ENCODE data around the gene NOL3. TPM values are rescaled to one million over a fixed set of nuclear protein-coding genes. Genes with fewer than 3 reads are reported as not detected.

The NOL3 gene
- total RNA-seq, 1 experiment from 2014 or later, result 8.5 TPM

DNA sequence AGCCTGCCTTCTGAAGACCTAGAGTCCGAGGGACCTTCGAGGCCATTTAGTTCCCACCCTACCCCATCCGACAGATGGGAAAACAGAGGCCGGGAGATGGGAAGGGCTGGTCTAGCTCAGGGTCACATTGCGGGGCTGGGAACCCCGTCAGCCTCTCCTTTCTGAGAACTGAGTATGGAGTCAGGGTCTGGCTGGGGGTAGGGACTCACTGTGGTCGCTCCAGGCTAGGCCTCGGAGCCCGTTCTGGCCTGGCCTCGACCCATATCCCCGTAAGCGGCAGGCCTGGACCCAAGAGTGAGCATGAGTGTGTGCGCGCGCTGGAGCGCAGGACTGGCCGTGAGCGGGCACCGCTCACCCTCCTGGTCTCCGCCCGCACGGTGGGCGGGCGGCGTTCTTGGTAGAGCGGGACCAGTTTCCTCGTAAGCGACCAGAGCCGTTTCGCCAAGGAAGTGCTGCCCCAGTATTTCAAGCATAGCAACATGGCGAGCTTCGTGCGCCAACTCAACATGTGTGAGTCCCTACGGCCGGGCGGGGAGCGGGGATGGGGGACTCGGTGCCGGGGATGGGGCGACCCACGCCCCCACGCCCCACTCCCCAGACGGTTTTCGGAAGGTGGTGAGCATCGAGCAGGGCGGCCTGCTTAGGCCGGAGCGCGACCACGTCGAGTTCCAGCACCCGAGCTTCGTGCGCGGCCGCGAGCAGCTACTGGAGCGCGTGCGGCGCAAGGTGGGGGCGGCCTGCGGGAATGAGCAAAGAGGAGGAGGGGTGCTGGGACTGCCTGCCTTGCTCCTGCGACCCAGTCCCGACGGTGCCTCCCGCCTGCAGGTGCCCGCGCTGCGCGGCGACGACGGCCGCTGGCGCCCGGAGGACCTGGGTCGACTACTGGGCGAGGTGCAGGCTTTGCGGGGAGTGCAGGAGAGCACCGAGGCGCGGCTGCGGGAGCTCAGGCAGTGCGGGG is 4.9 kb upstream of the NOL3 start:
- H3K9me3 Mint-ChIP-seq, result no peaks in the 10 kb centered on the region
- H3K4me3 Mint-ChIP-seq, result peak overlapping the region; percentile 65
- peak; percentile 1; the same call in 1 of the 2 replicates for ATAC-seq
- H3K4me1 Mint-ChIP-seq, result peaks cover 38% of the 10 kb centered on the region
- TF ChIP-seq, protein P1, sequence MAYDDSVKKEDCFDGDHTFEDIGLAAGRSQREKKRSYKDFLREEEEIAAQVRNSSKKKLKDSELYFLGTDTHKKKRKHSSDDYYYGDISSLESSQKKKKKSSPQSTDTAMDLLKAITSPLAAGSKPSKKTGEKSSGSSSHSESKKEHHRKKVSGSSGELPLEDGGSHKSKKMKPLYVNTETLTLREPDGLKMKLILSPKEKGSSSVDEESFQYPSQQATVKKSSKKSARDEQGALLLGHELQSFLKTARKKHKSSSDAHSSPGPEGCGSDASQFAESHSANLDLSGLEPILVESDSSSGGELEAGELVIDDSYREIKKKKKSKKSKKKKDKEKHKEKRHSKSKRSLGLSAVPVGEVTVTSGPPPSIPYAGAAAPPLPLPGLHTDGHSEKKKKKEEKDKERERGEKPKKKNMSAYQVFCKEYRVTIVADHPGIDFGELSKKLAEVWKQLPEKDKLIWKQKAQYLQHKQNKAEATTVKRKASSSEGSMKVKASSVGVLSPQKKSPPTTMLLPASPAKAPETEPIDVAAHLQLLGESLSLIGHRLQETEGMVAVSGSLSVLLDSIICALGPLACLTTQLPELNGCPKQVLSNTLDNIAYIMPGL (CRISPR knock-in tag; IDR thresholded peaks at IDR 0.05), result peak; percentile 43; the same call in 1 of the 2 replicates
- no peak for TF ChIP-seq TP53 (CRISPR knock-in tag; IDR thresholded peaks at IDR 0.05)
- no peak for TF ChIP-seq KAT7 (CRISPR knock-in tag; IDR thresholded peaks at IDR 0.05; ENCODE audit: borderline replicate concordance)
- TF ChIP-seq, protein P2, sequence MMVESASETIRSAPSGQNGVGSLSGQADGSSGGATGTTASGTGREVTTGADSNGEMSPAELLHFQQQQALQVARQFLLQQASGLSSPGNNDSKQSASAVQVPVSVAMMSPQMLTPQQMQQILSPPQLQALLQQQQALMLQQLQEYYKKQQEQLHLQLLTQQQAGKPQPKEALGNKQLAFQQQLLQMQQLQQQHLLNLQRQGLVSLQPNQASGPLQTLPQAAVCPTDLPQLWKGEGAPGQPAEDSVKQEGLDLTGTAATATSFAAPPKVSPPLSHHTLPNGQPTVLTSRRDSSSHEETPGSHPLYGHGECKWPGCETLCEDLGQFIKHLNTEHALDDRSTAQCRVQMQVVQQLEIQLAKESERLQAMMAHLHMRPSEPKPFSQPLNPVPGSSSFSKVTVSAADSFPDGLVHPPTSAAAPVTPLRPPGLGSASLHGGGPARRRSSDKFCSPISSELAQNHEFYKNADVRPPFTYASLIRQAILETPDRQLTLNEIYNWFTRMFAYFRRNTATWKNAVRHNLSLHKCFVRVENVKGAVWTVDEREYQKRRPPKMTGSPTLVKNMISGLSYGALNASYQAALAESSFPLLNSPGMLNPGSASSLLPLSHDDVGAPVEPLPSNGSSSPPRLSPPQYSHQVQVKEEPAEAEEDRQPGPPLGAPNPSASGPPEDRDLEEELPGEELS (CRISPR knock-in tag; IDR thresholded peaks at IDR 0.05), result peak; percentile 74; the same call in 1 of the 2 replicates
- TF ChIP-seq GTF2I (CRISPR knock-in tag; conservative IDR thresholded peaks at IDR 0.05), result peak; percentile 88
- TF ChIP-seq, protein P3, sequence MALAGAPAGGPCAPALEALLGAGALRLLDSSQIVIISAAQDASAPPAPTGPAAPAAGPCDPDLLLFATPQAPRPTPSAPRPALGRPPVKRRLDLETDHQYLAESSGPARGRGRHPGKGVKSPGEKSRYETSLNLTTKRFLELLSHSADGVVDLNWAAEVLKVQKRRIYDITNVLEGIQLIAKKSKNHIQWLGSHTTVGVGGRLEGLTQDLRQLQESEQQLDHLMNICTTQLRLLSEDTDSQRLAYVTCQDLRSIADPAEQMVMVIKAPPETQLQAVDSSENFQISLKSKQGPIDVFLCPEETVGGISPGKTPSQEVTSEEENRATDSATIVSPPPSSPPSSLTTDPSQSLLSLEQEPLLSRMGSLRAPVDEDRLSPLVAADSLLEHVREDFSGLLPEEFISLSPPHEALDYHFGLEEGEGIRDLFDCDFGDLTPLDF (CRISPR knock-in tag; IDR thresholded peaks at IDR 0.05), result no peak
- TF ChIP-seq, protein P4, sequence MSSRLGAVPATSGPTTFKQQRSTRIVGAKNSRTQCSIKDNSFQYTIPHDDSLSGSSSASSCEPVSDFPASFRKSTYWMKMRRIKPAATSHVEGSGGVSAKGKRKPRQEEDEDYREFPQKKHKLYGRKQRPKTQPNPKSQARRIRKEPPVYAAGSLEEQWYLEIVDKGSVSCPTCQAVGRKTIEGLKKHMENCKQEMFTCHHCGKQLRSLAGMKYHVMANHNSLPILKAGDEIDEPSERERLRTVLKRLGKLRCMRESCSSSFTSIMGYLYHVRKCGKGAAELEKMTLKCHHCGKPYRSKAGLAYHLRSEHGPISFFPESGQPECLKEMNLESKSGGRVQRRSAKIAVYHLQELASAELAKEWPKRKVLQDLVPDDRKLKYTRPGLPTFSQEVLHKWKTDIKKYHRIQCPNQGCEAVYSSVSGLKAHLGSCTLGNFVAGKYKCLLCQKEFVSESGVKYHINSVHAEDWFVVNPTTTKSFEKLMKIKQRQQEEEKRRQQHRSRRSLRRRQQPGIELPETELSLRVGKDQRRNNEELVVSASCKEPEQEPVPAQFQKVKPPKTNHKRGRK (CRISPR knock-in tag; IDR thresholded peaks at IDR 0.05; ENCODE audit: borderline replicate concordance), result no peak
- TF ChIP-seq, protein P5, sequence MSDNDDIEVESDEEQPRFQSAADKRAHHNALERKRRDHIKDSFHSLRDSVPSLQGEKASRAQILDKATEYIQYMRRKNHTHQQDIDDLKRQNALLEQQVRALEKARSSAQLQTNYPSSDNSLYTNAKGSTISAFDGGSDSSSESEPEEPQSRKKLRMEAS (CRISPR knock-in tag; IDR thresholded peaks at IDR 0.05), result peak; percentile 78; the same call in 1 of the 2 replicates
- TF ChIP-seq, protein P6, sequence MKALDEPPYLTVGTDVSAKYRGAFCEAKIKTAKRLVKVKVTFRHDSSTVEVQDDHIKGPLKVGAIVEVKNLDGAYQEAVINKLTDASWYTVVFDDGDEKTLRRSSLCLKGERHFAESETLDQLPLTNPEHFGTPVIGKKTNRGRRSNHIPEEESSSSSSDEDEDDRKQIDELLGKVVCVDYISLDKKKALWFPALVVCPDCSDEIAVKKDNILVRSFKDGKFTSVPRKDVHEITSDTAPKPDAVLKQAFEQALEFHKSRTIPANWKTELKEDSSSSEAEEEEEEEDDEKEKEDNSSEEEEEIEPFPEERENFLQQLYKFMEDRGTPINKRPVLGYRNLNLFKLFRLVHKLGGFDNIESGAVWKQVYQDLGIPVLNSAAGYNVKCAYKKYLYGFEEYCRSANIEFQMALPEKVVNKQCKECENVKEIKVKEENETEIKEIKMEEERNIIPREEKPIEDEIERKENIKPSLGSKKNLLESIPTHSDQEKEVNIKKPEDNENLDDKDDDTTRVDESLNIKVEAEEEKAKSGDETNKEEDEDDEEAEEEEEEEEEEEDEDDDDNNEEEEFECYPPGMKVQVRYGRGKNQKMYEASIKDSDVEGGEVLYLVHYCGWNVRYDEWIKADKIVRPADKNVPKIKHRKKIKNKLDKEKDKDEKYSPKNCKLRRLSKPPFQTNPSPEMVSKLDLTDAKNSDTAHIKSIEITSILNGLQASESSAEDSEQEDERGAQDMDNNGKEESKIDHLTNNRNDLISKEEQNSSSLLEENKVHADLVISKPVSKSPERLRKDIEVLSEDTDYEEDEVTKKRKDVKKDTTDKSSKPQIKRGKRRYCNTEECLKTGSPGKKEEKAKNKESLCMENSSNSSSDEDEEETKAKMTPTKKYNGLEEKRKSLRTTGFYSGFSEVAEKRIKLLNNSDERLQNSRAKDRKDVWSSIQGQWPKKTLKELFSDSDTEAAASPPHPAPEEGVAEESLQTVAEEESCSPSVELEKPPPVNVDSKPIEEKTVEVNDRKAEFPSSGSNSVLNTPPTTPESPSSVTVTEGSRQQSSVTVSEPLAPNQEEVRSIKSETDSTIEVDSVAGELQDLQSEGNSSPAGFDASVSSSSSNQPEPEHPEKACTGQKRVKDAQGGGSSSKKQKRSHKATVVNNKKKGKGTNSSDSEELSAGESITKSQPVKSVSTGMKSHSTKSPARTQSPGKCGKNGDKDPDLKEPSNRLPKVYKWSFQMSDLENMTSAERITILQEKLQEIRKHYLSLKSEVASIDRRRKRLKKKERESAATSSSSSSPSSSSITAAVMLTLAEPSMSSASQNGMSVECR (CRISPR knock-in tag; IDR thresholded peaks at IDR 0.05; ENCODE audit: borderline replicate concordance), result 0 out of 2 replicates have a peak, but pooled peaks have one; percentile 61
- TF ChIP-seq, protein P7, sequence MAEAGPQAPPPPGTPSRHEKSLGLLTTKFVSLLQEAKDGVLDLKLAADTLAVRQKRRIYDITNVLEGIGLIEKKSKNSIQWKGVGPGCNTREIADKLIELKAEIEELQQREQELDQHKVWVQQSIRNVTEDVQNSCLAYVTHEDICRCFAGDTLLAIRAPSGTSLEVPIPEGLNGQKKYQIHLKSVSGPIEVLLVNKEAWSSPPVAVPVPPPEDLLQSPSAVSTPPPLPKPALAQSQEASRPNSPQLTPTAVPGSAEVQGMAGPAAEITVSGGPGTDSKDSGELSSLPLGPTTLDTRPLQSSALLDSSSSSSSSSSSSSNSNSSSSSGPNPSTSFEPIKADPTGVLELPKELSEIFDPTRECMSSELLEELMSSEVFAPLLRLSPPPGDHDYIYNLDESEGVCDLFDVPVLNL (CRISPR knock-in tag; IDR thresholded peaks at IDR 0.05; ENCODE audit: borderline replicate concordance, low read depth), result no peak
- TF ChIP-seq, protein P8, sequence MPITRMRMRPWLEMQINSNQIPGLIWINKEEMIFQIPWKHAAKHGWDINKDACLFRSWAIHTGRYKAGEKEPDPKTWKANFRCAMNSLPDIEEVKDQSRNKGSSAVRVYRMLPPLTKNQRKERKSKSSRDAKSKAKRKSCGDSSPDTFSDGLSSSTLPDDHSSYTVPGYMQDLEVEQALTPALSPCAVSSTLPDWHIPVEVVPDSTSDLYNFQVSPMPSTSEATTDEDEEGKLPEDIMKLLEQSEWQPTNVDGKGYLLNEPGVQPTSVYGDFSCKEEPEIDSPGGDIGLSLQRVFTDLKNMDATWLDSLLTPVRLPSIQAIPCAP (CRISPR knock-in tag; IDR thresholded peaks at IDR 0.05), result peak; percentile 22; the same call in 1 of the 2 replicates
- no peak for TF ChIP-seq ZNF671 (CRISPR knock-in tag; IDR thresholded peaks at IDR 0.05)
- TF ChIP-seq ETV6 (CRISPR knock-in tag; IDR thresholded peaks at IDR 0.05), result peak; percentile 74
- no peak for TF ChIP-seq SMAD3 (CRISPR knock-in tag; IDR thresholded peaks at IDR 0.05; ENCODE audit: borderline replicate concordance)
- TF ChIP-seq, protein P9, sequence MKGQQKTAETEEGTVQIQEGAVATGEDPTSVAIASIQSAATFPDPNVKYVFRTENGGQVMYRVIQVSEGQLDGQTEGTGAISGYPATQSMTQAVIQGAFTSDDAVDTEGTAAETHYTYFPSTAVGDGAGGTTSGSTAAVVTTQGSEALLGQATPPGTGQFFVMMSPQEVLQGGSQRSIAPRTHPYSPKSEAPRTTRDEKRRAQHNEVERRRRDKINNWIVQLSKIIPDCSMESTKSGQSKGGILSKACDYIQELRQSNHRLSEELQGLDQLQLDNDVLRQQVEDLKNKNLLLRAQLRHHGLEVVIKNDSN (CRISPR knock-in tag; IDR thresholded peaks at IDR 0.05), result 0 out of 2 replicates have a peak, but pooled peaks have one; percentile 20
- ChIA-PET CTCF (interaction anchor here (0.6 to 15.6 kb wide), 7 partner anchors 9 to 147 kb away, joined by 3 to 386 read pairs (median 4); partner anchors contain the start of genes B3GNT9, FBXL8 and TRADD), POLR2A (no interaction called here)
- peaks cover 96% of the 10 kb centered on the region for H3K27me3 Mint-ChIP-seq (ENCODE audit: low read depth)
- no peak for DNase-seq (ENCODE audit: low spot score)
- H3K36me3 Mint-ChIP-seq, result peaks cover 2% of the 10 kb centered on the region; the same call in 1 of the 2 replicates
- H3K27ac Mint-ChIP-seq, result no peak overlapping the region
